22Rv1 (cell line): ENCODE data around the gene CAMKMT.

Source experiments
- CTCF ChIP-seq: fragments of 450-650 bp; IDR thresholded peaks from 2 replicates; pipeline ENCODE4 v1.5.1; 2017; ENCODE audit warnings: mild to moderate bottlenecking
- ZFX ChIP-seq: fragments of 450-650 bp; IDR thresholded peaks from 2 replicates; pipeline ENCODE4 v1.6.1; 2017; ENCODE audit warnings: antibody characterized with exemption, borderline replicate concordance

DNA sequence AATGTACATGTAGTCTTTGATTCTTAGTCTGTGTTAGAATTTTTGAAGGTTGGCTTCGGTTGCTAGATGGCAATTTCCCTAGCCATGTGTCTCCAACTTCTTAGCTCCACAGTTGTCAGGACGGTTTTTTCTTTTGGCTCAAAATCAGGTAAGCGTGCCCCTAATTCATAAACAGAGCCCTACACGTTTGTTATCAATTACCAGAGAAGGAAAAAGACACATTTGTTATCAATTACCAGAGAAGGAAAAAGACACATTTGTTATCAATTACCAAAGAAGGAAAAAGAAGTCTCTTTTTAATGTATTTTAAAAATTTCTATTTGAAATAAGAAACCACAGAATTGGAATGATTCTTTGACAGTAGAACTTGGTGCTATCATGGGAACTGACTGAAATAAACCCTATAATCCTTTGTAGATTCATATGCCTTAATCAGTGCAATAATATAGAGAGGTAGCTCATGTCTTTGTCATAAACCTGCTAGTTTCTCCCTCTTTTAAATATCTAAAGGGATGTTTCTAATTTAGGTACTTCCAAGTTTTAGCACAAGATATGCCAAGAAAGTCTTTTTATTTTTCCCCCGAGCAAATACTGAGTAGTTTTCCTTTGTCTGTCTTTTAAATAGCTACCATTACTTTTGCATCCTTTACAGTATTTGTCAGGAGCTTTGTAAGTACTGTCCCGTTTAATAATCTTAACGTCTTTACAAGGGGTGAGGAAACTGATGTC lies 35.9 kb downstream of the CAMKMT start:
- TF ChIP-seq ZFX (no peak), CTCF (no peak)
